Measurements from ENCODE around the gene VIPR2.

Gene VIPR2

GRCh38 chr7:159042581-159043101 lies 102.0 kb downstream of the VIPR2 start:
- H3K36me3 Mint-ChIP-seq (ENCODE audit: low read depth): no peaks in the 10 kb centered on the region
- peaks cover 2% of the 10 kb centered on the region for H3K4me1 Mint-ChIP-seq (ENCODE audit: low read depth)
- no peak overlapping the region for H3K4me3 Mint-ChIP-seq
- H3K27me3 Mint-ChIP-seq: peaks cover 13% of the 10 kb centered on the region
- no peaks in the 10 kb centered on the region for H3K9me3 Mint-ChIP-seq
- H3K27ac Mint-ChIP-seq: no peak overlapping the region
- DNase-seq: no peak

GRCh38 chr7:159042103-159042502 lies 102.6 kb downstream of the VIPR2 start:
- Mint-ChIP-seq H3K4me3 (no peak overlapping the region), H3K27me3 (peaks cover 10% of the 10 kb centered on the region), H3K9me3 (no peaks in the 10 kb centered on the region), H3K36me3 (ENCODE audit: low read depth) (no peaks in the 10 kb centered on the region), H3K27ac (no peak overlapping the region), H3K4me1 (ENCODE audit: low read depth) (peaks cover 2% of the 10 kb centered on the region)
- DNase-seq: no peak

GRCh38 chr7:159040912-159041711 lies 103.6 kb downstream of the VIPR2 start:
- H3K27me3 Mint-ChIP-seq: peaks cover 9% of the 10 kb centered on the region
- H3K4me1 Mint-ChIP-seq (ENCODE audit: low read depth): peaks cover 2% of the 10 kb centered on the region
- H3K4me3 Mint-ChIP-seq: no peak overlapping the region
- H3K9me3 Mint-ChIP-seq: no peaks in the 10 kb centered on the region
- no peak for DNase-seq
- H3K27ac Mint-ChIP-seq: no peak overlapping the region
- H3K36me3 Mint-ChIP-seq (ENCODE audit: low read depth): no peaks in the 10 kb centered on the region

GRCh38 chr7:159040146-159040545 lies 104.5 kb downstream of the VIPR2 start:
- no peaks in the 10 kb centered on the region for H3K36me3 Mint-ChIP-seq (ENCODE audit: low read depth)
- no peak overlapping the region for H3K4me3 Mint-ChIP-seq
- no peaks in the 10 kb centered on the region for H3K9me3 Mint-ChIP-seq
- H3K27ac Mint-ChIP-seq: no peak overlapping the region
- no peak for DNase-seq
- H3K27me3 Mint-ChIP-seq: peaks cover 8% of the 10 kb centered on the region
- peaks cover 2% of the 10 kb centered on the region for H3K4me1 Mint-ChIP-seq (ENCODE audit: low read depth)

GRCh38 chr7:159039716-159040115 lies 105.0 kb downstream of the VIPR2 start:
- DNase-seq: no peak
- Mint-ChIP-seq H3K27ac (no peak overlapping the region), H3K36me3 (ENCODE audit: low read depth) (no peaks in the 10 kb centered on the region), H3K4me3 (no peak overlapping the region), H3K27me3 (peaks cover 8% of the 10 kb centered on the region), H3K9me3 (no peaks in the 10 kb centered on the region), H3K4me1 (ENCODE audit: low read depth) (peaks cover 2% of the 10 kb centered on the region)

GRCh38 chr7:159038066-159038465 lies 106.6 kb downstream of the VIPR2 start:
- Mint-ChIP-seq H3K9me3 (no peaks in the 10 kb centered on the region), H3K27ac (no peak overlapping the region), H3K36me3 (ENCODE audit: low read depth) (no peaks in the 10 kb centered on the region), H3K4me3 (no peak overlapping the region), H3K4me1 (ENCODE audit: low read depth) (peaks cover 2% of the 10 kb centered on the region), H3K27me3 (peaks cover 9% of the 10 kb centered on the region)
- DNase-seq: no peak

- no peak for DNase-seq
- no peak overlapping the region for H3K27ac Mint-ChIP-seq
- no peaks in the 10 kb centered on the region for H3K9me3 Mint-ChIP-seq
- no peaks in the 10 kb centered on the region for H3K36me3 Mint-ChIP-seq (ENCODE audit: low read depth)
- H3K4me3 Mint-ChIP-seq: no peak overlapping the region
- H3K27me3 Mint-ChIP-seq: peaks cover 16% of the 10 kb centered on the region
- peaks cover 2% of the 10 kb centered on the region for H3K4me1 Mint-ChIP-seq (ENCODE audit: low read depth)
Observed at GRCh38 chr7:159036916-159037605, 107.6 kb downstream of the VIPR2 start.

GRCh38 chr7:159035571-159036073 lies 109.0 kb downstream of the VIPR2 start:
- Mint-ChIP-seq H3K36me3 (ENCODE audit: low read depth) (no peaks in the 10 kb centered on the region), H3K9me3 (no peaks in the 10 kb centered on the region), H3K27me3 (peaks cover 26% of the 10 kb centered on the region), H3K27ac (no peak overlapping the region), H3K4me1 (ENCODE audit: low read depth) (peaks cover 6% of the 10 kb centered on the region), H3K4me3 (no peak overlapping the region)
- no peak for DNase-seq

- Mint-ChIP-seq H3K4me1 (ENCODE audit: low read depth) (peaks cover 7% of the 10 kb centered on the region), H3K27me3 (peaks cover 26% of the 10 kb centered on the region), H3K36me3 (ENCODE audit: low read depth) (no peaks in the 10 kb centered on the region), H3K9me3 (no peaks in the 10 kb centered on the region), H3K4me3 (no peak overlapping the region), H3K27ac (no peak overlapping the region)
- DNase-seq: no peak
Observed at GRCh38 chr7:159034988-159035387, 109.7 kb downstream of the VIPR2 start.

- H3K9me3 Mint-ChIP-seq: no peaks in the 10 kb centered on the region
- no peak overlapping the region for H3K4me3 Mint-ChIP-seq
- H3K4me1 Mint-ChIP-seq (ENCODE audit: low read depth): peaks cover 7% of the 10 kb centered on the region
- no peak for DNase-seq
- no peaks in the 10 kb centered on the region for H3K36me3 Mint-ChIP-seq (ENCODE audit: low read depth)
- H3K27me3 Mint-ChIP-seq: peaks cover 31% of the 10 kb centered on the region
- no peak overlapping the region for H3K27ac Mint-ChIP-seq
Observed at GRCh38 chr7:159034394-159034793, 110.3 kb downstream of the VIPR2 start.

GRCh38 chr7:159033956-159034355 lies 110.7 kb downstream of the VIPR2 start:
- peaks cover 31% of the 10 kb centered on the region for H3K27me3 Mint-ChIP-seq
- DNase-seq: no peak
- peaks cover 7% of the 10 kb centered on the region for H3K4me1 Mint-ChIP-seq (ENCODE audit: low read depth)
- no peaks in the 10 kb centered on the region for H3K36me3 Mint-ChIP-seq (ENCODE audit: low read depth)
- H3K9me3 Mint-ChIP-seq: no peaks in the 10 kb centered on the region
- H3K4me3 Mint-ChIP-seq: no peak overlapping the region
- no peak overlapping the region for H3K27ac Mint-ChIP-seq

- Mint-ChIP-seq H3K4me1 (ENCODE audit: low read depth) (peaks cover 6% of the 10 kb centered on the region), H3K4me3 (no peak overlapping the region), H3K27ac (no peak overlapping the region), H3K9me3 (no peaks in the 10 kb centered on the region), H3K36me3 (ENCODE audit: low read depth) (no peaks in the 10 kb centered on the region), H3K27me3 (peaks cover 37% of the 10 kb centered on the region)
- no peak for DNase-seq
Observed at GRCh38 chr7:159033473-159033825, 111.2 kb downstream of the VIPR2 start.

- no peak overlapping the region for H3K4me3 Mint-ChIP-seq
- H3K27me3 Mint-ChIP-seq: peaks cover 42% of the 10 kb centered on the region
- H3K4me1 Mint-ChIP-seq (ENCODE audit: low read depth): peaks cover 5% of the 10 kb centered on the region
- no peaks in the 10 kb centered on the region for H3K36me3 Mint-ChIP-seq (ENCODE audit: low read depth)
- no peak overlapping the region for H3K27ac Mint-ChIP-seq
- no peak for DNase-seq
- no peaks in the 10 kb centered on the region for H3K9me3 Mint-ChIP-seq
Observed at GRCh38 chr7:159032753-159033472, 111.8 kb downstream of the VIPR2 start.

GRCh38 chr7:159032322-159032721 lies 112.3 kb downstream of the VIPR2 start:
- DNase-seq: no peak
- Mint-ChIP-seq H3K36me3 (ENCODE audit: low read depth) (no peaks in the 10 kb centered on the region), H3K9me3 (no peaks in the 10 kb centered on the region), H3K27me3 (peaks cover 48% of the 10 kb centered on the region), H3K27ac (no peak overlapping the region), H3K4me3 (no peak overlapping the region), H3K4me1 (ENCODE audit: low read depth) (peaks cover 5% of the 10 kb centered on the region)
